Ishikawa (cell line): ENCODE data around the gene MID1.

ENCODE experiments used
- CEBPB ChIP-seq: IDR thresholded peaks from 2 replicates; pipeline ENCODE4 v1.6.1; 2012
- EGR1 ChIP-seq: IDR thresholded peaks from 2 replicates; pipeline ENCODE4 v1.6.1; 2012
- EP300 ChIP-seq: IDR thresholded peaks from 2 replicates; pipeline ENCODE4 v1.6.1; 2012; ENCODE audit warnings: borderline replicate concordance
- MAX ChIP-seq: IDR thresholded peaks from 2 replicates; pipeline ENCODE4 v1.6.1; 2012
- NFIC ChIP-seq: IDR thresholded peaks from 2 replicates; pipeline ENCODE4 v1.6.1; 2012
- RAD21 ChIP-seq: IDR thresholded peaks from 2 replicates; pipeline ENCODE4 v1.6.1; 2012; ENCODE audit warnings: low read depth
- TAF1 ChIP-seq: IDR thresholded peaks from 2 replicates; pipeline ENCODE4 v1.6.1; 2012; ENCODE audit warnings: low read depth, mild to moderate bottlenecking
- TEAD4 ChIP-seq: IDR thresholded peaks from 2 replicates; pipeline ENCODE4 v1.6.1; 2012
- YY1 ChIP-seq: IDR thresholded peaks from 2 replicates; pipeline ENCODE4 v1.6.1; 2012; ENCODE audit warnings: low read depth
- TF ChIP-seq, protein P1 (sequence below): IDR thresholded peaks from 2 replicates; pipeline ENCODE4 v1.6.1; 2012; ENCODE audit warnings: low read depth, mild to moderate bottlenecking

DNA sequence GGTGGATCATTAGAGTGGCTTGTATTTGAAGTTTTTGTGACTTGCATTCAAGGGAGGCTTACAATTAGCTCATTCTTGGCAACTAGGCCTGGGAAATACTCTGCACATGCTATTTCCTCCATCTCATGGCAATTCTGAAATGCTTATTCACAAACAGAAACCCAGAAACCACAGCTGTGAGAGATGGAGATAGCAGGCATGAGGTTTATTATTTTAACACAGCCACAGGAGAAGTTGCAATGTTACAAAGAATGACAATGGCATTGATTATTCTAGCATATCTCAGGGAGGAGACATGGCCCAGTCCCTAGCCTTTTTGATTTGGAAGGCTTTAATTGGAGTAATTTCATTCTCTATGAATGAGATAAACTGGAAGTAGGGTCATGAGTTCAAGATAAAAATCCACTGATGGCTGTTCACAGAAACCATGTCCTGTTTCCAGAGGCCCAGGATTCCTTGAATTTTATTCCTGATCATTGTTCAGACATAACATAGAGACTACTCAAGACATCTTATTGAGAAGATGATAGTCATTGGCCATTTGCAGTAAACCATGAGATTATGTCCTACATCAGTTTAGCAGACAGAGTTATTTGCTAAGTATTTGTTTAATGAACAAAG is 123.9 kb downstream of the MID1 start:
- TF ChIP-seq CEBPB (no peak), RAD21 (no peak), MAX (no peak), TEAD4 (no peak), EGR1 (no peak), TAF1 (no peak), YY1 (no peak), EP300 (no peak), NFIC (no peak)
- TF ChIP-seq, protein P1, sequence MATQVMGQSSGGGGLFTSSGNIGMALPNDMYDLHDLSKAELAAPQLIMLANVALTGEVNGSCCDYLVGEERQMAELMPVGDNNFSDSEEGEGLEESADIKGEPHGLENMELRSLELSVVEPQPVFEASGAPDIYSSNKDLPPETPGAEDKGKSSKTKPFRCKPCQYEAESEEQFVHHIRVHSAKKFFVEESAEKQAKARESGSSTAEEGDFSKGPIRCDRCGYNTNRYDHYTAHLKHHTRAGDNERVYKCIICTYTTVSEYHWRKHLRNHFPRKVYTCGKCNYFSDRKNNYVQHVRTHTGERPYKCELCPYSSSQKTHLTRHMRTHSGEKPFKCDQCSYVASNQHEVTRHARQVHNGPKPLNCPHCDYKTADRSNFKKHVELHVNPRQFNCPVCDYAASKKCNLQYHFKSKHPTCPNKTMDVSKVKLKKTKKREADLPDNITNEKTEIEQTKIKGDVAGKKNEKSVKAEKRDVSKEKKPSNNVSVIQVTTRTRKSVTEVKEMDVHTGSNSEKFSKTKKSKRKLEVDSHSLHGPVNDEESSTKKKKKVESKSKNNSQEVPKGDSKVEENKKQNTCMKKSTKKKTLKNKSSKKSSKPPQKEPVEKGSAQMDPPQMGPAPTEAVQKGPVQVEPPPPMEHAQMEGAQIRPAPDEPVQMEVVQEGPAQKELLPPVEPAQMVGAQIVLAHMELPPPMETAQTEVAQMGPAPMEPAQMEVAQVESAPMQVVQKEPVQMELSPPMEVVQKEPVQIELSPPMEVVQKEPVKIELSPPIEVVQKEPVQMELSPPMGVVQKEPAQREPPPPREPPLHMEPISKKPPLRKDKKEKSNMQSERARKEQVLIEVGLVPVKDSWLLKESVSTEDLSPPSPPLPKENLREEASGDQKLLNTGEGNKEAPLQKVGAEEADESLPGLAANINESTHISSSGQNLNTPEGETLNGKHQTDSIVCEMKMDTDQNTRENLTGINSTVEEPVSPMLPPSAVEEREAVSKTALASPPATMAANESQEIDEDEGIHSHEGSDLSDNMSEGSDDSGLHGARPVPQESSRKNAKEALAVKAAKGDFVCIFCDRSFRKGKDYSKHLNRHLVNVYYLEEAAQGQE, result no peak
